Right lung (tissue), 5 donors: ENCODE results near the gene SCUBE1. TPM values are rescaled to one million over a fixed set of nuclear protein-coding genes. Genes with fewer than 3 reads are reported as not detected.
A peak's percentile ranks its signal among the peaks of the same experiment; 100 is the strongest.

Experiments
- DNase-seq, 2 donors: peaks; one replicate each; pipeline ENCODE4 v3.0.0-alpha.2; 2013
- polyA plus RNA-seq, 5 donors: library from polyadenylated mRNA; unstranded; fragments of 120-200 nt; gene quantifications; one replicate each; pipeline versions ENCODE4 v1.2.1 to v1.2.3, GENCODE V29; 2013; ENCODE audit warnings: inconsistent platforms in 1 of 5, low replicate concordance in 1 of 5; ENCODE audit not compliant: insufficient read length in 5 of 5, insufficient read depth in 1 of 5

Gene SCUBE1
- polyA plus RNA-seq, 5 donors = 0.69 to 3.1 (median 1.1) TPM

DNA sequence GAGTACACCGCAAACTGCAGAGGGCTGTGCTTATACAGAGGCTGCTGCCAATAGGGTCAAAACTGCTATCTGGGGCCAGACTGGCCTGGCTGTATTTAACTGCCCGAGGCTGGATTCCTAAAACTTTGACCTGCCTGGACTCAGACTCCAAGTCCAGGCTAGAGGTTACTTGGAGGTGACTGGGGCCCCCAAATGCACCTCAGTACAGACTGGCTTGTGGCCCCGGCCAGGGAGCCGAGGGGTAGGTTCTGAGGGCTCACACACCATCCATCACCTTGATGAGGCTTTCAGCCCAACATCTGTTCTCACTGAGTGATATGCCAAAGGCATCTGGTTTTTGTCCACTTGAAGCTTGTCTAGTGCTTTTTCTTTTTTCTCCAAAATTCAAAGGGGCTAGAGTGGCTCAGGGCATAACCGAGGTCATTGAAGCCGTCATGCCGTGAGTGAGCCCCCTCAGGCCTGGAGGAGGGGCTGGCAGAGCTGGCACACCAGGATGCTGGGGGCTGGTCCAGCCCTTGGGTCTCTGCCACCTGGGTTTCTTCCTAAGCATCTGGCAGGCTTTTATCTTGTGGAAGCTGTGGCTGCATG lies 103.9 kb downstream of the SCUBE1 start:
- peak in 1 of 2 donors; percentile 58 for DNase-seq

DNA sequence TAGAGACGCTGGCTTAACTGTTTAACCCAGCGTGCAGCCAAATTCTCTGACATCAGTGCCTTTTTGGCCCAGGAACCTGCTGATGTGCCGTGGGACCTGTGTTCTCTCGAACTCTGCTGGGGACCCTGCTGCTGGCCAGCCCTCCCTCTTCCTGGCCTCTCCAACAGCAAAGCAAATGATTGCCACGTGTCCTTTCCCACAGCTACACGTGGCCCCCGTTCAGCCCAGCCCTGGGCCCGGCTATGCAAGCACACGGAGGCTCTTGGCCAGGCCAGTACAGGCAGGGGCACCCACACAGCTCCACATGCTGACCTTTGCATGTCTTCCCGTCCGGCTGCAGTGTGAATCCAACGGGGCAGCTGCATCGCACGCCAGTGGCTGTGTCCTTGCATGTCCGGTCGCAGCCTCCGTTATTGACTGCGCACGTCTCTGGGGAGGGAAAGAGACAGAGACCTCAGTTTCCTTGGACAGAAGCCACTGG lies 104.6 kb downstream of the SCUBE1 start:
- no peak for DNase-seq

GRCh38 chr22:43237280-43237679 lies 105.9 kb downstream of the SCUBE1 start:
- DNase-seq = no peak

DNA sequence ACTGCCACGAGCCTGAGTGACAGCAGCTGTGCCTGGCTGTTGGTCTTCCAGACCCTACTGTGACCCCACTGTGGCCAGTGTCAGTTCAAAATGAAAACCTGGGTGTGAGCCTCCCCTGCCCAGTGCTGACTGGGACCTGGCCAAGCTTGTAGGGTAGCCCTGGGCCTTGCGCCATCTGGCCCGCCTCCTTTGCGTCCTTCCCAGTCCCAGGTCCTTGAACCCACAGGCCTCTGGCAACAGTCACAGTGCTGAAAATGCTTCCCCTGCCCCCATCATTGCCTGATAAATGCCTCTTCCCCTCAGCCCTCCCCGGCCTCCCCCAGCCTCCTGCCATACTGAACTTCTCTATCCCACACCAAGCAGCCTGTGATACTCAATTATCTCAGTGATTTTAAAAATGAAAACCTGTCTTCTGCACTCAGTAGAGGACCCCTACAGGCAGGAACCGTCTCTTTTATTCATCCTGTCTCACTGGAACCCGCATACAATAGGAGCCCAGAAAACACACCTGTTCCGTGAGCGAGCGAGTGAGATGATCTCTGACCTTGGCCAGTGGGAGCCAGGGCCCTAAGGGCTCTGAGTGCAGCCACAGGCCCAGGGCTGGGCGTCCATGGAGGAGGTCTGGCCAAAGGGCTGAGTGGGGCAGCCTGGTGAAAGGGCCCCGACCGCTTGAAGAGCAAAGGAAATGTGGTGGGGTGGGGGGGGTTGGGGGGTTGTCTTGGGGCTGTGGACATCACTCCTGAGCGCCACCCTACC lies 106.6 kb downstream of the SCUBE1 start:
- DNase-seq = no peak

GRCh38 chr22:43235445-43236409 lies 107.4 kb downstream of the SCUBE1 start:
- no peak for DNase-seq

GRCh38 chr22:43234264-43234988 lies 108.7 kb downstream of the SCUBE1 start:
- no peak for DNase-seq

DNA sequence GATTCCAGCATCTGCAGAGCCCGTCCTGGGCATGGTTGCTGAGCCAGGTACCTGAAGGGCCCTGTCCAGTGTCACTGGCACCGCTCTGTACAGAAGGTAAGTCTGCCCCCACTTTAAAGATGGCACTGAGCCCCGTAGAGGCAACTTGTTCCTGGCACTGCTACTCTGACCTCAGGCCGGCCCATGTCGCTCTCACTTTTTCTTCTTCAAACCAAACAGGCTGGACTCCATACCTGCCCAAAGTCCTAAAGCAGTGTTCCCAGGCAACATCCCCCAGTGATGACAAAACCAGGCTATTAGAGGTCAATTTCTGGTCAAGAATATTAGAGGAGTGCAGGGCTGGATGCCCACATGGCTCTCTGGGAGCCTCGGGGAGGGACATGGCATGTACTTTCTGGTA lies 109.6 kb downstream of the SCUBE1 start:
- no peak for DNase-seq

DNA sequence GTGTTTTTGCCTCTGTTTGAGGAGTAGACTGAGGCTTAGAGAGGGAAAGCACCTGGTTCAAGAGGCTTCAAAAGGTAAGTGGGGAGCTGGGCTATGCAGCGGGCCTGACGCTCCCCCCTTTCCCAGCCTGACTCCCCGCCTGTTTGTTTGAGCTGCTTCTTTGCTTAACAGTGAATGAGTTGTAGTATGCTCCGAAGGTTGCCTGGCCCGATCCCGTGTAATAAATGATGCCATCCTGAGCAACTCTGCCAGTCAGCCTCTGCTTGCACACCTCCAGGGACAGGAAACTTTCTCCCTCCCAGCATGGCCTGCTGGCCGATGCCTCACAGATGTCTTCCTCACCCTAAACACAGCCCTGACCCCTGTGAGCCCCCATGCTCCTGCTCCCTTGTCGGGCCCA lies 110.7 kb downstream of the SCUBE1 start:
- DNase-seq = no peak

- DNase-seq = no peak
These were observed 111.5 kb downstream of the SCUBE1 start for GRCh38 chr22:43231724-43232034.

DNA sequence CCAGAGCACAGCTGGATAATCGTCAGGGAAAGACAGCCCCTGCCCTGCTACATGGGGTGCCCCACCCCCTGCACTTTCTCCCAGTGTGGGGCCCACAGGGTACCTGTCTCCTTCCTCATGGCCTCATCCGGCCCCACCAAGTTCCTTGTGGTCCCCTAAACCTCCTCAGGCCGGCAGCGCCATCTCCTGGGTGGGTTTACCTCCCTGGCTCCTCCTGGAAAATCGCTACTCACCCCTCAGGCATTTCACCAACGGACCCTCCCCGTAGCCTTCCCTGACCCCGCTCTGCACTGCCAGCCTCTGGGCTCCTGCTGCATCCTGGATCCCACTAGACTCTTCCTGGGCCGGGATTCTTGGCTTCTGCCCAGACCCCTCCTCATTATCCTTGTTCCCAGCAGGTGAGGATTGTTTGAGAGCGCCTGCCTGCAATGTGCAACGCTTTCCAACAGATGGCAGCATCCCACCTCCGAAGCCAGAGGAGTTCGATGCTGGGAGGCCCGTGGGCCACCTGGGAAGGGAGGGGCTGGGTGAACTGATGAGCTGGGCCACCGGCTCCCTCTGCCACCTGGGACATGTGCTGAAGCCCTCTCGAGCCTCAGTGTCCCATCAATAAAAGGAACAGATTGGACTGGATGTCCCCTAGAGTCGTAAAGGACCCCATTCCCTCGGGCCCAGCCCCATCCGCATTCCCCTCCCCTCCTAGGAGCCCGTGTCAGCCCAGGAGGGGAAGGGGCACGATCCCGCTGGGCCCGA lies 112.0 kb downstream of the SCUBE1 start:
- peak in 1 of 2 donors; percentile 53 for DNase-seq

DNA sequence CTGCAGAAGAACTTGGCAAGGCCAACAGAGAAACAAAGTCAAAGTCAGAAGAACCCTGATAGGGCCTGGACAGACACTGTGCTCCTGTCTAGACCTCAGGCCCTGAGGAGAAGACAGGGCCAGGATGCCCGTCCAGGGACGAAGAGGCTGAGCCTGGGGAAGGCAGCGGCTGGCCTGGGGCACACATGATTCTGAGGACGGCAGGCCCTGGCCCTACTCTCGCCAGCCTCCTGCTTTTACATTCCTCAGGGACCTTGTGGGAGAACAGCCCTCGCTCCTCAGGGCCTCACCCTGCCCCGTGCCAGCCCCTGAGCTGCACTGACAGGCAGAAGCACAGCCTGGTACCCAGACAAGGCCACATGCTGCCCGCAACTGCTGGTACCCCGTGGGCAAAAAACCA lies 112.6 kb downstream of the SCUBE1 start:
- DNase-seq = no peak

DNA sequence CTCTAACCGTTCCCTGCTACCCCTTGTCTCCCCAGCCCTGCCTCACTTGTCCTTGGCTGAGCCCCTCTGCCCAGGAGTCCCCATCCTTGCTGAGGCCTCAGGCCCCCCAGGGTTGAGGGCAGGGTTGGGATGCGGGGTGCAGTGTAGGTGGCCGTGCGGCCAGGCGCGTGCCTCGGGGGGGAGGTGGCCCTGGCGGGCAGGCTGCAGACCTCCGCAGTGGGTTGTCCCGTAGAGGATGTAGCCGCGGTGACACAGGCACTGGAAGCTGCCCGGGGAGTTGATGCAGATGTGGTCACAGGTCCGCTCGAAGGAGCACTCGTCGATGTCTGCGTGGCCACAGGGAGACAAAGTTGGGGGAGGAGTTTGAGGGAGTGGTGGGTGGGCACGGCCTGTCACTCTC lies 114.3 kb downstream of the SCUBE1 start:
- DNase-seq = no peak

DNA sequence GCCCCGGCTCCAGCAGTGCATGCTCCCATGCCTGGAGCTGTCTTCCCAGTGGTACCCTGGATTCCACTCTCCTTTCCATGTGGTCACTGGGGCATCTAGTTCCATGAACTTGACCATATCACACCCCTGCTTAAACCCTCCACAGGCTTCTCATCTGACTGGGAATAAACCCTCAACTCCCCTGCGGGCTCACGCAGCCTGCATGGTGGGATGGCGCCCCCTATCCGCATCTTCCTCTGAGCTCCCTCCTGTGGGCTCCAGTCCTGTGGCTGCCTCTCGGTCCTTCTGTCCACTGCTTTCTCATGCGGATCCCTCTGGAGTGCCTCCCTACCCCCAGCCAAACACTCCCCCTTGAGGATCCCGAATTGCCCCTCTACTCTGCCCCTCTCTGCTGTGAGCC lies 114.8 kb downstream of the SCUBE1 start:
- DNase-seq = no peak

DNA sequence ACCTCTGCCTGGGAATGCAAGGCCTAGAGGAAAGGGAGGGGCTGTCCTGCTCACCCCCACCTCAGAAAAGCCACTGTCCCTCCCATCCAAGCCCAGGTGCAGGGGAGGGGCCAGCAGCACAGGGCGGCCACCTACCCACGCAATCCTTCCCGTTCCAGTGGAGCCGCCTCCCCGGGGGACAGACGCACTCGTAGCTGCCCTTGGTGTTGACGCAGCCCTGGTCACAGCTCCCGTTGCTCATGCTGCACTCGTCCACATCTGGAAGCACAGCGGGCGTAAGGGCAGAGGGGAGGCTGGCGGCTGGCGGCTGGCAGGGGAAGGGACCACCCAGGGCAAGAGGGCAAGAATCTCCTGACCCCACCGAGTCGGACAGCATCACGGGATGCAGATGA lies 115.9 kb downstream of the SCUBE1 start:
- no peak for DNase-seq

DNA sequence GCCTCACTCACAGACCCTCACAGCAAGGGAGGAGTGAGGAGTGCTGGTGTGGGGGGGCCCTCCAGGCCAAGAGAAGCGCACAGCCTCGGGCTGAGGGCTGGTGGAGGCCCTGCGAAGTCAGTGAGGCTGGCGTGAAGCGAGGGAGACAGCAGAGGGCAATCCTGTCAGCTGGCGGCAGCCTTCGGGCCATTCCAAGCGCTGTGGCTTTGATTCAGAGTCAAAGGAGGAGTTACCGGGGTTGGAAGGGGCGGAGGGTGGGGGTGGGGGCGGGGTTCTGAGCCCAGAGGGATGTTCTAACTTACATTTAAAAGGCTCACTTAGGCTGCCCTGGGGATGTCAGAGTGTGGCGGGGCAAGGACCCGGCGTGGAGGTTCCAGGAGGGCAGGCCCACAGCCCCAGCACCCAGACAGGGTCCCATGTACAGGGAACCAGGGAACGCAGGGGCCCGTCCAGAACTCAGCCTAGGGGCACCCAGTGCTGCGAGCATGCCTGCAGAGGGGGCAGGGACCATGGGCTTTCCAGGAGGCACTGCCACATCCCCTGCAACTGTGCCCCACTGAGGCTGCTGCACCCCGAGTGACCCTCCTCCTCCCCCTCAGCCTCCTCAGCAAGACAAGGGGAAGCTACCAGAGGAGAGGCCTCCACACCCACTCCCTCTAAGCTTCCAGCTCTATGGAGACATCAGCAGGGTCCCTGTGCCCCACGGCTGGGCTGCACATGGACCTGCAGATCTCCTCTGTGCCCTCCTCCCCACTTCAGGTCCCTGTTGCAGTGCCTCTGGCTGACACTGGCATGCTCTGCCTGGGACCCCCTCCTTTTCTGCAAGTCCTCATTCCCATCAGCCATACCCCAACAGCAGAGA lies 116.6 kb downstream of the SCUBE1 start:
- no peak for DNase-seq

DNA sequence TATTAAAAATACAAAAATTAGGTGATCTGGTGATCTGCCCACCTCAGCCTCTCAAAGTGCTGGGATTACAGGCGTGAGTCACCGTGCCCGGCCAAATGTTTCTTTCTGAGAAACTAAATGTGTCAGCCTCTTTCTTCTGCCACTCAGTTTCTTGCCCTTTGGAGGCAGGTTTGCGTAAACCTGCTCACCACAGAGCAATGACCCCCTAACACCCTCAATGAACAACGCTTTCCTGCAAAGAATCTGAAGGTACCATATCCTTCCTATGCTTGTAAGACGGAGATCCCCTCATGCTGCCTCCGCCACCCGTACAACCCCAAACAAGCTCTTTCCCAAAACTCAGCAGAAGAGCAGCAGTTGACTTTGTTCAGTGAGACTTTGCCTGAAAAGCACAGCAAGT lies 117.6 kb downstream of the SCUBE1 start:
- no peak for DNase-seq

DNA sequence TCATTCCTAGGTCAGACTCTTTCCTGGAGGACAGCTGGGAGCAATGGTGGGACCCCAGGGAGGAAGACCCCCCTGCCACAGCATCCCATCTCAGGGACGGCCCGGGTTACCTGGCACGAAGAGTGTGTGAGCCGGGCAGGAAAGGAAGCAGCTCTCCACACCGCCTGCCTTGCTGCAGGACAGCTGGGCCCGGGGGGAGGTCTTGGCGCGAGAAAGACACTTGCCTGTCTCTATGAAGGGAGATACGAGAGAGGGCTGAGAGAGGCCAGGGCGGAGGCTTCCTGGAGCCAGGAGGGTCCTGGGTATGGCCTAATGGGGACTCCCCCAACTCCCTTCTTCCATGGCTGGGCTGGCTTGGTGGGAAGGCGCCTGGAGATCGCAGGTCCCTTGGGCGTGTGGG lies 120.2 kb downstream of the SCUBE1 start:
- DNase-seq = no peak

DNA sequence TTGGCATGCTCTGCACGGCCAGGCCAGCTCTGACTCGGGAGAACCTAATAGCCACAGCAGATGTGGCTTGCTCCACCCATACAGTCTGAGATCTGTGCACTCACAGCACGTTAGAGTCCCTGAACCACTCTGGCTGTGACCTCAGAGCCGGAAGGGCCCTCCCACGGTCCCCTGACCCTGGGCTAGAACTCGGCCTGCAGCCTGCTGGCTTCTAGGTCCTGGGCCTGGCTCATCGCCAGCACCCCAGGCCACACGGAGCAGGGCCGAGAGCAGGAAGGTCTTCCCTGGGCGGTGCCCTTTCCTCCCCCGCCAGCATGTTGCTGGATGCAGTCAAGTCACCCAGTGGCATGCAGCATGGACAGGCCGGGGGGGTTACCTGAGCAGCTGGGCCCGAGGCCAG lies 120.9 kb downstream of the SCUBE1 start:
- DNase-seq = no peak

DNA sequence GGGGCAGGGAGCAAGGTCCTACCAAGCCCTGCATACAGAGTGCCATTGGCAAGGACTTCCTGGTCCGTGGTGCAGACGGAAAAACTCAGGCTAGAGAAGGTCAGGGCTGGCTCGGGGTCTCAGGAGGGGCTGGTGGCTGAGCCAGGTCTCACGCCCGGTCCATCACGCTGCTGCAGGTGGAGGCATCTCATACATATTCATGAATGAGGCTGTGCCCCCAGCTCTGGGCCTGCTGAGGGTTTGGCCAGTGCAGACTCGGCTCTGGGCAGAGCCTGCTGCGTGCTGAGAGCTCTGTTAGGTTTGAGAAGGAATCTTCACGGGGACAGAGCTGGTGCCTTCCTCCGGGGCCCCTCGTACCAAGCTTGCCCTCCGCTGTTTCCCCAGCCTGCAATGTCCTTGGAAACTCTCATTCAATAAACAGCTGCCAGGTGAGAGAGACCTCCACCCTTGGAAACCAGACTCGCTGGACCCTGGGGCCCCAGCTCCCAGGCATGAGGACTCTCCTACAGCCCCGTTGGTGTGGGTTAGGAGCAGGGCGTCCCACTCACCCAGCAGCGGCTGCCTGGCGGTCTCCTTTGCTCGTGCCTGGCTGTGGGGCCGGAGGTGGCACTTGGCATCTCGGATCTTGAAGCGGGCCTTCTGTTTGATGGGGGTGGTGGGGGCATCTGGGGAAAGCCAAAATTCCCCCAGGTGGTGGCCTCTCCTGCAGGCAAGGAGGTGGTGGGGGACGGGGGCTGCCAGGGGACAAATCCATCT lies 122.4 kb downstream of the SCUBE1 start:
- no peak for DNase-seq
